ENCODE results near the gene CDR2L. TPM values are rescaled to one million over a fixed set of nuclear protein-coding genes. Genes with fewer than 3 reads are reported as not detected.
A peak's percentile ranks its signal among the peaks of the same experiment; 100 is the strongest.
"Not testable (repeated sequence)": the region's sequence is repeated elsewhere in the genome, so short reads cannot be mapped to it uniquely, and the experiment has no call there.

The CDR2L gene
- polyA plus RNA-seq, 3 donors: 0.05 TPM; not detected in 2

DNA sequence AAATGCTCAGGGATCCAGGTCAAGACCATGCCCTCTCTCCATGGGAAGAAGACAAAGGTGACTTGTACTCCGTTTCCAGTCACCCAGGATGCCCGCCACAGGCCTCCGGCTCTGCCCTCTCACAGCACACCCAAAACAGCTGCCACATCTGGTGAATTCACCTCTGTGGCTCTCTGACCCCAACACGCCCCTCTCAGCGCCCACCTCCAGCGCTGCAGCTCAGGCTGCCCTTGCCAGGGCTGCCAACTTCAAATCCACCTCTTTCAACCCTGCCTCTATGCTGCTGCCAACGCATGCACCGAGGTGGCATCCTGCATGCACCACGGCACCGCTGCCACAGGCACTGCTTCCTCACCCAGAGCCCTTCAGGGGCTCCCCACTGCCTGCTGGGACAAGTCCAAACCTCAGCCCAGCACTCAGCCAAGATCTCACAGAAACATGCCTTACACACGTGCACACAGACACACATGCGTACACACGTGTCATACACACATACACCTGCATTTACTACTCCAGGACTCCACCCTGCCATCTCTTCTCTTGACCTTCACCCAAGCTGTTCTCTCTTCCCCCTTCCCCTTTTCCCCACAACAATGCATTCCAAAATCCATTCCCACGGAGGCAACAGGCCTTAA lies 22.3 kb upstream of the CDR2L start:
- intact Hi-C loops (cut with micrococcal nuclease): loop anchor here (5.0 to 10.0 kb wide), 4 partner anchors 37 to 227 kb away; no protein-coding TSS in a partner anchor
- no peak overlapping the region for H3K4me2 ChIP-seq (replicated peaks; ENCODE audit: extremely low read depth, low read length, poor library complexity, severe bottlenecking)
- no peaks in the 10 kb centered on the region for H3K36me3 ChIP-seq (replicated peaks in 1 of 2; ENCODE audit: control insufficient read depth in 1 of 2, insufficient read depth in 2 of 2, low read length in 2 of 2)
- H3K4me3 ChIP-seq (replicated peaks in 1 of 3; ENCODE audit: low read depth in 2 of 3, low read length in 3 of 3): no peak overlapping the region
- no peak for DNase-seq
- H2AFZ ChIP-seq (ENCODE audit: insufficient read depth, low read depth, low read length, poor library complexity, severe bottlenecking): no peak overlapping the region
- Mint-ChIP-seq H3K9me3 (no peaks in the 10 kb centered on the region), H3K27me3 (ENCODE audit: low read depth in 3 of 3) (peaks cover 7 to 32% (median 9%) of the 10 kb centered on the region in 3 donors), H3K4me1 (peaks cover 7% of the 10 kb centered on the region), H3K36me3 (no peaks in the 10 kb centered on the region), H3K4me3 (no peak overlapping the region), H3K27ac (peak overlapping the region in 1 of 7 donors; percentile 55)
- 85% methylated on average over 13 of the region's 14 CpGs for WGBS (ENCODE audit: insufficient coverage)
- H3K9ac ChIP-seq (ENCODE audit: insufficient read depth, low read length, poor library complexity, severe bottlenecking): no peak overlapping the region
- peaks cover 0 to 6% of the 10 kb centered on the region in 2 donors for H3K4me1 ChIP-seq (ENCODE audit: control insufficient read depth in 1 of 2, insufficient read depth in 2 of 2, low read length in 2 of 2)
- H4K20me1 ChIP-seq (ENCODE audit: insufficient read depth, low read length): no peaks in the 10 kb centered on the region
- TF ChIP-seq CTCF (IDR thresholded peaks at IDR 0.05): no peak
- H3K27me3 ChIP-seq (ENCODE audit: control insufficient read depth in 2 of 2, insufficient read depth in 2 of 2, low read length in 2 of 2): peaks cover 0 to 3% of the 10 kb centered on the region in 2 donors
- no peaks in the 10 kb centered on the region for H3K9me3 ChIP-seq (replicated peaks in 1 of 2; ENCODE audit: control insufficient read depth in 1 of 2, insufficient read depth in 1 of 2, low read length in 2 of 2)
- H3K27ac ChIP-seq (ENCODE audit: low read depth in 1 of 2, low read length in 2 of 2): no peak overlapping the region
- no peaks in the 10 kb centered on the region for H3K79me2 ChIP-seq (ENCODE audit: insufficient read depth, low read length)

- Mint-ChIP-seq H3K36me3 (peaks cover 0 to 6% of the 10 kb centered on the region in 2 donors), H3K9me3 (peaks cover 0 to 9% (median 5%) of the 10 kb centered on the region in 7 donors), H3K27me3 (ENCODE audit: low read depth in 3 of 3) (peaks cover 29 to 56% (median 37%) of the 10 kb centered on the region in 3 donors), H3K4me1 (peaks cover 9% of the 10 kb centered on the region), H3K4me3 (no peak overlapping the region), H3K27ac (no peak overlapping the region)
- Histone ChIP-seq H4K20me1 (ENCODE audit: insufficient read depth, low read length) (no peaks in the 10 kb centered on the region), H3K4me3 (replicated peaks in 1 of 3; ENCODE audit: low read depth in 2 of 3, low read length in 3 of 3) (no peak overlapping the region), H3K36me3 (replicated peaks in 1 of 2; ENCODE audit: control insufficient read depth in 1 of 2, insufficient read depth in 2 of 2, low read length in 2 of 2) (no peaks in the 10 kb centered on the region), H3K4me2 (replicated peaks; ENCODE audit: extremely low read depth, low read length, poor library complexity, severe bottlenecking) (no peak overlapping the region), H3K79me2 (ENCODE audit: insufficient read depth, low read length) (no peaks in the 10 kb centered on the region), H3K4me1 (ENCODE audit: control insufficient read depth in 1 of 2, insufficient read depth in 2 of 2, low read length in 2 of 2) (peaks cover 12 to 17% of the 10 kb centered on the region in 2 donors), H2AFZ (ENCODE audit: insufficient read depth, low read depth, low read length, poor library complexity, severe bottlenecking) (no peak overlapping the region), H3K9ac (ENCODE audit: insufficient read depth, low read length, poor library complexity, severe bottlenecking) (no peak overlapping the region), H3K9me3 (replicated peaks in 1 of 2; ENCODE audit: control insufficient read depth in 1 of 2, insufficient read depth in 1 of 2, low read length in 2 of 2) (peaks cover 0 to 6% of the 10 kb centered on the region in 2 donors), H3K27me3 (ENCODE audit: control insufficient read depth in 2 of 2, insufficient read depth in 2 of 2, low read length in 2 of 2) (peaks cover 18 to 34% of the 10 kb centered on the region in 2 donors), H3K27ac (ENCODE audit: low read depth in 1 of 2, low read length in 2 of 2) (no peak overlapping the region)
- no peak for TF ChIP-seq CTCF (IDR thresholded peaks at IDR 0.05)
- WGBS (ENCODE audit: insufficient coverage): 100% methylated on average over 3 of the region's 5 CpGs
- intact Hi-C loops (cut with micrococcal nuclease): loop anchor here in 1 of 2 donors (10.0 kb wide), 1 partner anchor 206 kb away; no protein-coding TSS in a partner anchor
- DNase-seq: no peak
Observed at GRCh38 chr17:74968361-74968780, 19.1 kb upstream of the CDR2L start.

GRCh38 chr17:74969501-74969900 lies 17.9 kb upstream of the CDR2L start:
- Mint-ChIP-seq H3K9me3 (peaks cover 0 to 13% (median 5%) of the 10 kb centered on the region in 7 donors), H3K27me3 (ENCODE audit: low read depth in 3 of 3) (peaks cover 40 to 64% (median 48%) of the 10 kb centered on the region in 3 donors)
- H3K9me3 ChIP-seq (replicated peaks in 1 of 2; ENCODE audit: control insufficient read depth in 1 of 2, insufficient read depth in 1 of 2, low read length in 2 of 2); H3K4me3 ChIP-seq (replicated peaks in 1 of 3; ENCODE audit: low read depth in 2 of 3, low read length in 3 of 3); H3K4me3 Mint-ChIP-seq; H4K20me1 ChIP-seq (ENCODE audit: insufficient read depth, low read length); H3K9ac ChIP-seq (ENCODE audit: insufficient read depth, low read length, poor library complexity, severe bottlenecking); H3K27ac Mint-ChIP-seq; H3K4me1 Mint-ChIP-seq; H2AFZ ChIP-seq (ENCODE audit: insufficient read depth, low read depth, low read length, poor library complexity, severe bottlenecking); DNase-seq; H3K36me3 Mint-ChIP-seq; H3K4me2 ChIP-seq (replicated peaks; ENCODE audit: extremely low read depth, low read length, poor library complexity, severe bottlenecking); H3K27ac ChIP-seq (ENCODE audit: low read depth in 1 of 2, low read length in 2 of 2); H3K36me3 ChIP-seq (replicated peaks in 1 of 2; ENCODE audit: control insufficient read depth in 1 of 2, insufficient read depth in 2 of 2, low read length in 2 of 2); H3K79me2 ChIP-seq (ENCODE audit: insufficient read depth, low read length): not testable (repeated sequence)
- Histone ChIP-seq H3K4me1 (ENCODE audit: control insufficient read depth in 1 of 2, insufficient read depth in 2 of 2, low read length in 2 of 2) (peaks cover 12 to 17% of the 10 kb centered on the region in 2 donors), H3K27me3 (ENCODE audit: control insufficient read depth in 2 of 2, insufficient read depth in 2 of 2, low read length in 2 of 2) (peaks cover 21 to 45% of the 10 kb centered on the region in 2 donors)
- intact Hi-C loops (cut with micrococcal nuclease): loop anchor here in 1 of 2 donors (10.0 kb wide), 1 partner anchor 205 kb away; no protein-coding TSS in a partner anchor
- 100% methylated on average over 1 of the region's 5 CpGs for WGBS (ENCODE audit: insufficient coverage)

All from CD14-positive monocyte (primary cell).